Kidney (tissue), 14 donors: ENCODE data around the gene SNX9. TPM values are rescaled to one million over a fixed set of nuclear protein-coding genes. Genes with fewer than 3 reads are reported as not detected.

Experiments
- DNase-seq, 5 donors: peaks; one replicate each; pipeline ENCODE4 v3.0.0-alpha.2; 2013 to 2020
- FAIRE-seq: peaks from 2 replicates; lab custom pipeline; 2012; peaks lifted over from hg19 to GRCh38; lab: Jason Lieb, UNC
- H3K27ac ChIP-seq, 2 donors: one replicate each; pipeline ENCODE4 v1.7.0; 2013; ENCODE audit warnings: low read depth in 2 of 2, low read length in 2 of 2, inconsistent platforms in 1 of 2
- H3K27me3 ChIP-seq: one replicate; pipeline ENCODE4 v1.7.1; 2013; ENCODE audit warnings: low read length, inconsistent platforms; ENCODE audit not compliant: control insufficient read depth, insufficient read depth
- H3K36me3 ChIP-seq, 3 donors: one replicate each; pipeline versions ENCODE4 v1.7.0 to v1.7.1; 2013; ENCODE audit warnings: low read length in 3 of 3, control low read depth in 1 of 3, inconsistent platforms in 1 of 3; ENCODE audit not compliant: insufficient read depth in 3 of 3, control insufficient read depth in 2 of 3
- H3K4me1 ChIP-seq, 3 donors: one replicate each; pipeline versions ENCODE4 v1.7.0 to v1.7.1; 2013; ENCODE audit warnings: low read length in 3 of 3, inconsistent platforms in 1 of 3, low read depth in 1 of 3; ENCODE audit not compliant: control insufficient read depth in 2 of 3, insufficient read depth in 2 of 3
- H3K4me3 ChIP-seq, 3 donors: one replicate each; pipeline versions ENCODE4 v1.7.0 to v1.8.1; 2013; ENCODE audit warnings: low read length in 3 of 3, control low read depth in 1 of 3, inconsistent platforms in 1 of 3
- H3K9ac ChIP-seq, 3 donors: one replicate each; pipeline versions ENCODE4 v1.7.0 to v1.7.1; 2013; ENCODE audit warnings: low read length in 3 of 3, control low read depth in 1 of 3, inconsistent platforms in 1 of 3
- H3K9me3 ChIP-seq, 3 donors: one replicate each; pipeline versions ENCODE4 v1.7.0 to v1.7.1; 2013; ENCODE audit warnings: low read length in 3 of 3, control low read depth in 1 of 3, inconsistent platforms in 1 of 3; ENCODE audit not compliant: control insufficient read depth in 2 of 3, insufficient read depth in 1 of 3
- intact Hi-C: fragments of 100-400 bp; cut with DNase I; formaldehyde crosslinking; loops from one replicate; pipeline ENCODE4 v1.11.1; 2022
- polyA plus RNA-seq: library from polyadenylated mRNA; stranded (reverse); fragments of 350-450 nt; fragmentation: Illumina TruSeq; extraction: RNeasy Lipid Tissue Mini Kit (QIAGEN cat#74804); gene quantifications from one replicate; pipeline ENCODE4 v1.2.3, GENCODE V29; 2014; ENCODE audit warnings: low read depth, low replicate concordance; ENCODE audit not compliant: insufficient read depth
- total RNA-seq: library from RNA; stranded (reverse); fragmentation: NEBNext Ultra II Directional; extraction: Animal tissue kit (Norgen Biotek cat#: 25700); gene quantifications from one replicate; pipeline ENCODE4 v1.2.1, GENCODE V29; 2021
- TF ChIP-seq, protein P1 (sequence below): IDR thresholded peaks from 3 replicates; pipeline ENCODE4 v1.5.1; 2012; ENCODE audit warnings: mild to moderate bottlenecking, moderate library complexity, borderline replicate concordance; ENCODE audit not compliant: insufficient read depth; ENCODE audit errors: extremely low read depth
- donor health status: control.
- donor health status: control.
- donor health status: control.
- donor health status: control.
- donor health status: control.
- donor health status: DM: yes; HTN: yes; CAD: no.
- donor health status: Normal renal cell carcinoma (clear cell type).

The SNX9 gene
- total and polyA plus RNA-seq, 2 donors from 2014 or later, result 25.2 to 49.3 TPM

DNA sequence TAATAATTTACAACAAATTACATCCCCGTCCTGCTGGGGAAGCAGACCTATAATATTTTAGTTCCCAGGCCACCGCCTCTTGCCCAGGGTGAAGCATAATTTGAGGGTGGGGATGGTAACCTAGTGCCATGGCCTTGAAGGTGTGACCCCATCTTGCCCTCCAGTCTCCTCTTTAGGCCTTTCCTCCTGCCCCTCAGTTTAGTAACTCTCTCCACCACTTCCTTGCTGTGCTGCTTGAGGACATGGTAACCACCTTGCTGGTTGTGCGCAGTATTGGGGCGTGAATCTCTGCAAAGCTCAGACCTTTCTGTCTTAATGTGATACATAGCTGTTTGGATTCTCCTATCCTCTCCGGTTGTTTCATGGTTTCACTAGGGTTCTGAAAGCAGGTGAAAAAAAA, 16.6 kb downstream of the SNX9 start:
- H3K27me3 ChIP-seq, result no peaks in the 10 kb centered on the region
- intact Hi-C loops, result no loop called here
- H3K36me3 ChIP-seq, result no peaks in the 10 kb centered on the region
- DNase-seq (no peak), FAIRE-seq (no peak)
- no peak overlapping the region for H3K27ac ChIP-seq
- H3K9ac ChIP-seq, result no peak overlapping the region
- H3K4me3 ChIP-seq, result no peak overlapping the region
- TF ChIP-seq, protein P1, sequence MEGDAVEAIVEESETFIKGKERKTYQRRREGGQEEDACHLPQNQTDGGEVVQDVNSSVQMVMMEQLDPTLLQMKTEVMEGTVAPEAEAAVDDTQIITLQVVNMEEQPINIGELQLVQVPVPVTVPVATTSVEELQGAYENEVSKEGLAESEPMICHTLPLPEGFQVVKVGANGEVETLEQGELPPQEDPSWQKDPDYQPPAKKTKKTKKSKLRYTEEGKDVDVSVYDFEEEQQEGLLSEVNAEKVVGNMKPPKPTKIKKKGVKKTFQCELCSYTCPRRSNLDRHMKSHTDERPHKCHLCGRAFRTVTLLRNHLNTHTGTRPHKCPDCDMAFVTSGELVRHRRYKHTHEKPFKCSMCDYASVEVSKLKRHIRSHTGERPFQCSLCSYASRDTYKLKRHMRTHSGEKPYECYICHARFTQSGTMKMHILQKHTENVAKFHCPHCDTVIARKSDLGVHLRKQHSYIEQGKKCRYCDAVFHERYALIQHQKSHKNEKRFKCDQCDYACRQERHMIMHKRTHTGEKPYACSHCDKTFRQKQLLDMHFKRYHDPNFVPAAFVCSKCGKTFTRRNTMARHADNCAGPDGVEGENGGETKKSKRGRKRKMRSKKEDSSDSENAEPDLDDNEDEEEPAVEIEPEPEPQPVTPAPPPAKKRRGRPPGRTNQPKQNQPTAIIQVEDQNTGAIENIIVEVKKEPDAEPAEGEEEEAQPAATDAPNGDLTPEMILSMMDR, result no peak
- H3K4me1 ChIP-seq, result peaks cover 0 to 17% (median 10%) of the 10 kb centered on the region in 3 donors
- H3K9me3 ChIP-seq, result no peaks in the 10 kb centered on the region

DNA sequence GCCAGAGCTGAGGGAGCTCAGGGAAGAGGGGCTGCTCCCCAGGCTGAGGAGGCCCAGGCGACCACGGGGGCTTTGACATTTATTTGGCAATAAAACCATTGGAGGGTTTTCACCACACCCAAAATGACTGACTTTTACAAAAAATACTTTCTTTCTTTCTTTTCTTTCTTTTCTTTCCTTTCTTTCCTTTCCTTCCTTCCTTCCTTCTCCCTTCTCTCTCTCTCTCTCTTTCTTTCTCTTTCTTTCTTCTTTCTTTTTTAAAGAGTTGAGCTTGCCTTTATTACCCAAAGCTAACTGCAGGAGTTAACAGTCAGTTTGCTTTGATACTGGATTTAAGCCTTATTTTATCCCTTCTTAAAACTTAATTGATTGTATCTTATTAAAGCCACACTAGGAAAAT, 17.2 kb downstream of the SNX9 start:
- intact Hi-C loops, result no loop called here
- Histone ChIP-seq H3K27ac (no peak overlapping the region), H3K9ac (no peak overlapping the region), H3K27me3 (no peaks in the 10 kb centered on the region), H3K36me3 (no peaks in the 10 kb centered on the region), H3K4me1 (peaks cover 0 to 17% (median 10%) of the 10 kb centered on the region in 3 donors), H3K4me3 (no peak overlapping the region), H3K9me3 (no peaks in the 10 kb centered on the region)
- FAIRE-seq (no peak), DNase-seq (no peak)
- TF ChIP-seq, protein P1, result no peak

DNA sequence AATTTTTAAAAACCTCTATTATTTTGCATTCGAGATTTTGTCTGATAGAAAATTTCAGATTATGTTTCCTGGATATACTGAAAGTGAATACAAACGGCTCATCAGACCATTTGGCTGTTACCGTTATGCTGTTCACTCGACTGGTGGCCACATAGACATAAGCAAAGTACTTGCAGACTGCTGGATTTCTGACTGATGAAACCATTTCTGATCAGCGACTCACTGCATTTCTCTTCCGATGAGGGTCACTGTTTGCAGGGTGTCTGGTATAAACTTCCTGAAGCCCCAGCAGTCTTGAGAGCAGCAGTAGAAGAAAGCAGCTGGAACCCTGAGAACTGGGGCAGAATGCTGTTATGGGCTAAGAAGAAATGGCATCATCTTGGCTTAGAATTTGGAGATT, 17.7 kb downstream of the SNX9 start:
- H3K4me1 ChIP-seq, result peaks cover 0 to 21% (median 12%) of the 10 kb centered on the region in 3 donors
- H3K27ac ChIP-seq, result no peak overlapping the region
- H3K9ac ChIP-seq, result no peak overlapping the region
- H3K27me3 ChIP-seq, result no peaks in the 10 kb centered on the region
- no peaks in the 10 kb centered on the region for H3K36me3 ChIP-seq
- no peak overlapping the region for H3K4me3 ChIP-seq
- no peak for FAIRE-seq
- intact Hi-C loops, result no loop called here
- no peak for DNase-seq
- TF ChIP-seq, protein P1, result no peak
- no peaks in the 10 kb centered on the region for H3K9me3 ChIP-seq
